Sigmoid colon (tissue), 4 donors: ENCODE results near the gene LEO1.

Source experiments
- EP300 ChIP-seq, 4 donors: sonication (generic); formaldehyde crosslinking; IDR thresholded peaks; one replicate each; pipeline ENCODE4 v1.6.1; 2017; ENCODE audit warnings: antibody characterized with exemption in 4 of 4
- POLR2A ChIP-seq, 2 donors: fragments of 450-650 bp; IDR thresholded peaks; one replicate each; pipeline ENCODE4 v1.6.1; 2016; ENCODE audit warnings: antibody characterized with exemption in 2 of 2, mild to moderate bottlenecking in 2 of 2, moderate library complexity in 2 of 2
- TF ChIP-seq, protein P1 (sequence below), 4 experiments: fragments of 450-650 bp in 3 of 4; fragments of 200-600 bp in 1 of 4; IDR thresholded peaks; one replicate each; pipeline ENCODE4 v1.5.1; 2016 to 2019; ENCODE audit warnings: antibody characterized with exemption in 4 of 4, mild to moderate bottlenecking in 3 of 4, moderate library complexity in 2 of 4

GRCh38 chr15:51889486-51889885 lies 82.1 kb downstream of the LEO1 start:
- TF ChIP-seq POLR2A (IDR thresholded peaks at IDR 0.05) (no peak), EP300 (IDR thresholded peaks at IDR 0.05) (no peak)
- TF ChIP-seq, protein P1, sequence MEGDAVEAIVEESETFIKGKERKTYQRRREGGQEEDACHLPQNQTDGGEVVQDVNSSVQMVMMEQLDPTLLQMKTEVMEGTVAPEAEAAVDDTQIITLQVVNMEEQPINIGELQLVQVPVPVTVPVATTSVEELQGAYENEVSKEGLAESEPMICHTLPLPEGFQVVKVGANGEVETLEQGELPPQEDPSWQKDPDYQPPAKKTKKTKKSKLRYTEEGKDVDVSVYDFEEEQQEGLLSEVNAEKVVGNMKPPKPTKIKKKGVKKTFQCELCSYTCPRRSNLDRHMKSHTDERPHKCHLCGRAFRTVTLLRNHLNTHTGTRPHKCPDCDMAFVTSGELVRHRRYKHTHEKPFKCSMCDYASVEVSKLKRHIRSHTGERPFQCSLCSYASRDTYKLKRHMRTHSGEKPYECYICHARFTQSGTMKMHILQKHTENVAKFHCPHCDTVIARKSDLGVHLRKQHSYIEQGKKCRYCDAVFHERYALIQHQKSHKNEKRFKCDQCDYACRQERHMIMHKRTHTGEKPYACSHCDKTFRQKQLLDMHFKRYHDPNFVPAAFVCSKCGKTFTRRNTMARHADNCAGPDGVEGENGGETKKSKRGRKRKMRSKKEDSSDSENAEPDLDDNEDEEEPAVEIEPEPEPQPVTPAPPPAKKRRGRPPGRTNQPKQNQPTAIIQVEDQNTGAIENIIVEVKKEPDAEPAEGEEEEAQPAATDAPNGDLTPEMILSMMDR (IDR thresholded peaks at IDR 0.05) = no peak
